Loucy (cell line): ENCODE data around the gene ANG.

Experiments
- CTCF ChIP-seq: fragments of 200-600 bp; sonication (generic); conservative IDR thresholded peaks from 2 replicates; pipeline ENCODE4 v1.5.1; 2014; ENCODE audit warnings: mild to moderate bottlenecking, antibody characterized with exemption, low read length
- EZH2phosphoT487 ChIP-seq: fragments of 200-600 bp; IDR thresholded peaks from 2 replicates; pipeline ENCODE4 v1.6.1; 2018; ENCODE audit warnings: antibody characterized with exemption, mild to moderate bottlenecking, moderate library complexity, borderline replicate concordance

- no peak for TF ChIP-seq CTCF
- TF ChIP-seq EZH2phosphoT487: no peak
Observed at GRCh38 chr14:20733684-20734429, 45.3 kb downstream of the ANG start.
